Vagina (tissue), 2 donors: ENCODE measurements around the gene DLGAP5.

Source experiments
- POLR2A ChIP-seq, 2 donors: fragments of 450-650 bp; IDR thresholded peaks; one replicate each; pipeline ENCODE4 v1.6.1; 2017; ENCODE audit warnings: antibody characterized with exemption in 2 of 2, mild to moderate bottlenecking in 2 of 2, moderate library complexity in 2 of 2
- POLR2AphosphoS5 ChIP-seq, 2 donors: sonication (generic); formaldehyde crosslinking; IDR thresholded peaks; one replicate each; pipeline ENCODE4 v1.9.0; 2017; ENCODE audit warnings: antibody characterized with exemption in 2 of 2, mild to moderate bottlenecking in 2 of 2, low read depth in 1 of 2; ENCODE audit not compliant: insufficient read depth in 1 of 2
- TF ChIP-seq, protein P1 (sequence below), 3 experiments: fragments of 450-650 bp in 2 of 3; fragments of 200-600 bp in 1 of 3; sonication (generic) in 1 of 3; IDR thresholded peaks; one replicate each; pipeline ENCODE4 v1.5.1; 2017 to 2019; ENCODE audit warnings: antibody characterized with exemption in 3 of 3, mild to moderate bottlenecking in 2 of 3, moderate library complexity in 2 of 3

DNA sequence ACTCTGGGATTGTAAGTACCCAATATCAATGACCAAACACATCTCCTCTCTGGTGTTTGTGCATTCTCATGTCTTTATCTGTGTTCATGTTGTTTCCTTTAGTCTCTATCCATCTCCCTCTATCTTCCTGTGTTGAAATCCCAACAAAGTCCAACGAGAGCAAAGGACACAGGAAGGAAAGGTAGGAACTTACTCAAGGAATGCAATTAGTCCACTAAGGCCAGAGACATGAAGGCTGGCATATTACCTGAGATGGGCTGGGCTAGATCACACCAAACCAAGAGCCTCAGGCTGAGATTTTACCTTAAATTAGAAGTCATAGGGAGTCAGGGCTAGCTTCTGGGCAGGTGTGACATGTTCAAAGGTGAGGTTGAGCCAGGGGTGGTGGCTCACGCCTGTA lies 76.7 kb downstream of the DLGAP5 start:
- TF ChIP-seq, protein P1, sequence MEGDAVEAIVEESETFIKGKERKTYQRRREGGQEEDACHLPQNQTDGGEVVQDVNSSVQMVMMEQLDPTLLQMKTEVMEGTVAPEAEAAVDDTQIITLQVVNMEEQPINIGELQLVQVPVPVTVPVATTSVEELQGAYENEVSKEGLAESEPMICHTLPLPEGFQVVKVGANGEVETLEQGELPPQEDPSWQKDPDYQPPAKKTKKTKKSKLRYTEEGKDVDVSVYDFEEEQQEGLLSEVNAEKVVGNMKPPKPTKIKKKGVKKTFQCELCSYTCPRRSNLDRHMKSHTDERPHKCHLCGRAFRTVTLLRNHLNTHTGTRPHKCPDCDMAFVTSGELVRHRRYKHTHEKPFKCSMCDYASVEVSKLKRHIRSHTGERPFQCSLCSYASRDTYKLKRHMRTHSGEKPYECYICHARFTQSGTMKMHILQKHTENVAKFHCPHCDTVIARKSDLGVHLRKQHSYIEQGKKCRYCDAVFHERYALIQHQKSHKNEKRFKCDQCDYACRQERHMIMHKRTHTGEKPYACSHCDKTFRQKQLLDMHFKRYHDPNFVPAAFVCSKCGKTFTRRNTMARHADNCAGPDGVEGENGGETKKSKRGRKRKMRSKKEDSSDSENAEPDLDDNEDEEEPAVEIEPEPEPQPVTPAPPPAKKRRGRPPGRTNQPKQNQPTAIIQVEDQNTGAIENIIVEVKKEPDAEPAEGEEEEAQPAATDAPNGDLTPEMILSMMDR (IDR thresholded peaks at IDR 0.05) = no peak
- TF ChIP-seq POLR2AphosphoS5 (IDR thresholded peaks at IDR 0.05; ENCODE audit: insufficient read depth in 1 of 2, low read depth in 1 of 2) (no peak), POLR2A (IDR thresholded peaks at IDR 0.05) (no peak)
